Breast epithelium (tissue), 3 donors: ENCODE data around the gene SLX4IP.

Source experiments
- POLR2A ChIP-seq: fragments of 450-650 bp; IDR thresholded peaks from one replicate; pipeline ENCODE4 v1.6.1; 2016; ENCODE audit warnings: antibody characterized with exemption, mild to moderate bottlenecking, moderate library complexity
- POLR2AphosphoS5 ChIP-seq, 3 donors: sonication (generic); formaldehyde crosslinking; IDR thresholded peaks; one replicate each; pipeline ENCODE4 v1.6.1; 2017; ENCODE audit warnings: antibody characterized with exemption in 3 of 3
- TF ChIP-seq, protein P1 (sequence below), 3 donors: fragments of 450-650 bp; IDR thresholded peaks; one replicate each; pipeline ENCODE4 v1.5.1; 2016 to 2017; ENCODE audit warnings: antibody characterized with exemption in 3 of 3, mild to moderate bottlenecking in 3 of 3, moderate library complexity in 3 of 3

DNA sequence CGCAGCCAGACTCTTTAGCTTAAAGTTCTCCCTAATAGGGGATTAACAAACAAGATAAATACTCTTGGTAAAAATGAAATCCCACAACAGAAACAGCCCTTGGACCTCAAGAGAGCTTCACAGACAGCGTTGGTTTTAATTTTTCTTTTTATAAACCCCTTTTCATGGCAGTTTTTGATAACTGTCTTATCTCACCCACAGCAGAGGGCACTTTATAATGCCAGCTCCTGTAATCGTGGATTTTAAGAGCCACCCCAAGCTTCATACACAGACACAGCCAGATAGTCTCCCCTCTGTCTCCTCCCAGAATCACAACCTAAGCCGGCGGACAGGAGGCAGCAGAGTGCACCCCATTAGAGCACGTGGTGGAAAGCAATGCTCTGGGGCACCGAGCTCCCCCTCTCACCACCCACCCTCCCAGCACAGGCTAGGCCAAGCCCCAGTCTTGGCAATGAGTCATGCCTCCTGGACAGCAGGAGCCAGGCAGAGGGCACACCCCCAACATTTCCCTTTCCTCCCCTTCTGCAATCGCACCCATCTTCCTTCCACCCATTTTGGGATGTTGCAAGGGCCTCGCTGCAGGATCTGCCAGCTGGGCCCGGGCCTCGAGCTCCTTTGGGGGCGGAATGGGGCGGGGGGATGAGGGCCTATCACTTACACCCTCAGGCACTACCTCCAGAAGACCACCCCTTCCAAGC lies 236.3 kb downstream of the SLX4IP start:
- TF ChIP-seq, protein P1, sequence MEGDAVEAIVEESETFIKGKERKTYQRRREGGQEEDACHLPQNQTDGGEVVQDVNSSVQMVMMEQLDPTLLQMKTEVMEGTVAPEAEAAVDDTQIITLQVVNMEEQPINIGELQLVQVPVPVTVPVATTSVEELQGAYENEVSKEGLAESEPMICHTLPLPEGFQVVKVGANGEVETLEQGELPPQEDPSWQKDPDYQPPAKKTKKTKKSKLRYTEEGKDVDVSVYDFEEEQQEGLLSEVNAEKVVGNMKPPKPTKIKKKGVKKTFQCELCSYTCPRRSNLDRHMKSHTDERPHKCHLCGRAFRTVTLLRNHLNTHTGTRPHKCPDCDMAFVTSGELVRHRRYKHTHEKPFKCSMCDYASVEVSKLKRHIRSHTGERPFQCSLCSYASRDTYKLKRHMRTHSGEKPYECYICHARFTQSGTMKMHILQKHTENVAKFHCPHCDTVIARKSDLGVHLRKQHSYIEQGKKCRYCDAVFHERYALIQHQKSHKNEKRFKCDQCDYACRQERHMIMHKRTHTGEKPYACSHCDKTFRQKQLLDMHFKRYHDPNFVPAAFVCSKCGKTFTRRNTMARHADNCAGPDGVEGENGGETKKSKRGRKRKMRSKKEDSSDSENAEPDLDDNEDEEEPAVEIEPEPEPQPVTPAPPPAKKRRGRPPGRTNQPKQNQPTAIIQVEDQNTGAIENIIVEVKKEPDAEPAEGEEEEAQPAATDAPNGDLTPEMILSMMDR (IDR thresholded peaks at IDR 0.05), result peak; percentile 46 to 56 (median 49)
- peak; percentile 8 to 86 (median 76) for TF ChIP-seq POLR2AphosphoS5 (IDR thresholded peaks at IDR 0.05)
- no peak for TF ChIP-seq POLR2A
